H1 (cell line): ENCODE results near the gene DES. TPM values are rescaled to one million over a fixed set of nuclear protein-coding genes. Genes with fewer than 3 reads are reported as not detected.

Experiments
- CTCF ChIA-PET: fragments of 300-600 bp; sonication (Branson Sonifier 250); formaldehyde crosslinking; loops from one replicate; lab custom pipeline; 2021; ENCODE audit not compliant: partially characterized antibody; lab: Charles Lee
- POLR2A ChIA-PET: fragments of 300-600 bp; sonication (Branson Sonifier 250); formaldehyde crosslinking; loops from one replicate; lab custom pipeline; 2021; ENCODE audit warnings: inconsistent platforms; ENCODE audit not compliant: partially characterized antibody; lab: Charles Lee
- DNase-seq, 2 experiments: peaks; one replicate each; pipeline versions ENCODE4 v3.0.0 to v3.0.0-alpha.2; 2010 to 2022; ENCODE audit warnings: low spot score in 2 of 2, low read depth in 1 of 2, mixed read lengths in 1 of 2
- FAIRE-seq: peaks from 2 replicates; lab custom pipeline; 2011; peaks lifted over from hg19 to GRCh38; lab: Jason Lieb, UNC
- H2AFZ ChIP-seq: 2 replicates; pipeline ENCODE4 v1.8.1; 2012; ENCODE audit warnings: low read length, inconsistent platforms
- H2AK5ac ChIP-seq: 2 replicates; pipeline ENCODE4 v1.6.1; 2013; ENCODE audit warnings: low read depth, low read length
- H2BK120ac ChIP-seq: replicated peaks from 2 replicates; pipeline ENCODE3; 2013; ENCODE audit warnings: low read depth, low read length, inconsistent platforms
- H2BK12ac ChIP-seq: 2 replicates; pipeline ENCODE4 v1.6.1; 2013; ENCODE audit warnings: low read depth, low read length
- H2BK15ac ChIP-seq: 2 replicates; pipeline ENCODE4 v1.6.1; 2013; ENCODE audit warnings: low read length
- H2BK20ac ChIP-seq: 2 replicates; pipeline ENCODE4 v1.6.1; 2013; ENCODE audit warnings: low read length
- H2BK5ac ChIP-seq: 2 replicates; pipeline ENCODE4 v1.6.1; 2013; ENCODE audit warnings: low read depth, low read length
- H3K14ac ChIP-seq: 2 replicates; pipeline ENCODE4 v1.6.1; 2013; ENCODE audit warnings: inconsistent platforms; ENCODE audit not compliant: insufficient read length
- H3K18ac ChIP-seq: 2 replicates; pipeline ENCODE4 v1.6.1; 2013; ENCODE audit warnings: low read length; ENCODE audit errors: extremely low read depth
- H3K23ac ChIP-seq: 2 replicates; pipeline ENCODE4 v1.6.1; 2013; ENCODE audit warnings: inconsistent platforms; ENCODE audit not compliant: insufficient read length
- H3K23me2 ChIP-seq: 2 replicates; pipeline ENCODE4 v1.6.1; 2013; ENCODE audit warnings: low read depth, low read length
- H3K27ac ChIP-seq: 2 replicates; pipeline ENCODE4 v1.6.1; 2011; ENCODE audit warnings: low read depth, low read length, inconsistent platforms
- H3K27me3 ChIP-seq, 4 experiments: replicated peaks in 1 of 4; 1 replicate in 1 of 4; 2 replicates in 3 of 4; pipeline versions ENCODE4 v1.6.1 to v1.8.1; 2011 to 2013; ENCODE audit warnings: low read length in 3 of 4, mild to moderate bottlenecking in 3 of 4, inconsistent platforms in 2 of 4, mixed read lengths in 2 of 4, moderate library complexity in 1 of 4; ENCODE audit not compliant: control insufficient read depth in 3 of 4, insufficient read depth in 3 of 4; ENCODE audit errors: extremely low read depth in 1 of 4
- H3K36me3 ChIP-seq, 4 experiments: 2 replicates each; pipeline versions ENCODE4 v1.6.1 to v1.8.1; 2011 to 2013; ENCODE audit warnings: mild to moderate bottlenecking in 4 of 4, low read length in 3 of 4, moderate library complexity in 2 of 4, control low read depth in 1 of 4, inconsistent platforms in 1 of 4; ENCODE audit not compliant: insufficient read depth in 4 of 4, control insufficient read depth in 2 of 4
- H3K4ac ChIP-seq: replicated peaks from 2 replicates; pipeline ENCODE3; 2013; ENCODE audit warnings: low read length, low read depth, mixed read lengths, inconsistent platforms; ENCODE audit not compliant: insufficient read length
- H3K4me1 ChIP-seq, 4 experiments: replicated peaks in 1 of 4; 1 replicate in 1 of 4; 2 replicates in 3 of 4; pipeline versions ENCODE4 v1.6.1 to v1.8.1; 2011 to 2013; ENCODE audit warnings: low read length in 3 of 4, inconsistent platforms in 2 of 4, mixed read lengths in 1 of 4; ENCODE audit not compliant: insufficient read depth in 4 of 4, control insufficient read depth in 3 of 4
- H3K4me2 ChIP-seq, 2 experiments: 2 replicates each; pipeline versions ENCODE4 v1.6.1 to v1.8.1; 2011 to 2013; ENCODE audit warnings: low read depth in 2 of 2, low read length in 2 of 2, control low read depth in 1 of 2, inconsistent platforms in 1 of 2, mild to moderate bottlenecking in 1 of 2; ENCODE audit not compliant: insufficient read depth in 1 of 2
- H3K4me3 ChIP-seq, 4 experiments: fragments of 200-600, 300-600 bp in 1 of 4; sonication (generic), shearing (Covaris generic), sonication (Bioruptor Twin) in 1 of 4; 2 replicates each; pipeline versions ENCODE4 v1.5.1 to v1.8.1; 2011 to 2016; ENCODE audit warnings: low read length in 4 of 4, low read depth in 3 of 4, control low read depth in 2 of 4, inconsistent platforms in 2 of 4, mild to moderate bottlenecking in 2 of 4, mixed read lengths in 1 of 4, moderate library complexity in 1 of 4; ENCODE audit not compliant: insufficient read depth in 2 of 4; ENCODE audit errors: extremely low read depth in 1 of 4
- H3K56ac ChIP-seq: replicated peaks from 2 replicates; pipeline ENCODE3; 2013; ENCODE audit warnings: low read depth, mild to moderate bottlenecking, mixed read lengths, low read length, inconsistent platforms; ENCODE audit not compliant: insufficient read length
- H3K79me1 ChIP-seq: 2 replicates; pipeline ENCODE4 v1.6.1; 2013; ENCODE audit warnings: low read depth, low read length, control low read depth
- H3K79me2 ChIP-seq, 2 experiments: 2 replicates each; pipeline versions ENCODE4 v1.6.1 to v1.8.1; 2012 to 2013; ENCODE audit warnings: low read length in 2 of 2, mild to moderate bottlenecking in 2 of 2, inconsistent platforms in 1 of 2; ENCODE audit not compliant: insufficient read depth in 2 of 2, control insufficient read depth in 1 of 2
- H3K9ac ChIP-seq, 4 experiments: replicated peaks in 1 of 4; 1 replicate in 1 of 4; 2 replicates in 3 of 4; pipeline versions ENCODE4 v1.6.1 to v1.8.1; 2011 to 2013; ENCODE audit warnings: low read depth in 3 of 4, low read length in 3 of 4, control low read depth in 2 of 4, mild to moderate bottlenecking in 2 of 4, moderate library complexity in 2 of 4, inconsistent platforms in 1 of 4; ENCODE audit errors: extremely low read depth in 1 of 4
- H3K9me3 ChIP-seq, 2 experiments: 2 replicates each; pipeline versions ENCODE4 v1.6.1 to v1.8.1; 2012 to 2013; ENCODE audit warnings: mild to moderate bottlenecking in 2 of 2, moderate library complexity in 2 of 2, control low read depth in 1 of 2, inconsistent platforms in 1 of 2, low read depth in 1 of 2, low read length in 1 of 2, mixed read lengths in 1 of 2; ENCODE audit not compliant: insufficient read depth in 2 of 2
- H4K20me1 ChIP-seq, 2 experiments: replicated peaks in 1 of 2; 2 replicates each; pipeline versions ENCODE3 to v1.8.1; 2011 to 2013; ENCODE audit warnings: inconsistent platforms in 2 of 2, low read length in 2 of 2, mild to moderate bottlenecking in 1 of 2; ENCODE audit not compliant: insufficient read depth in 2 of 2, control insufficient read depth in 1 of 2
- H4K5ac ChIP-seq: 2 replicates; pipeline ENCODE4 v1.6.1; 2013; ENCODE audit warnings: low read length, low read depth, mixed read lengths, inconsistent platforms; ENCODE audit not compliant: insufficient read length
- H4K8ac ChIP-seq: 2 replicates; pipeline ENCODE4 v1.8.0; 2013; ENCODE audit warnings: mild to moderate bottlenecking, moderate library complexity, low read length, inconsistent platforms; ENCODE audit not compliant: insufficient read depth; ENCODE audit errors: extremely low read depth
- H4K91ac ChIP-seq: replicated peaks from 2 replicates; pipeline ENCODE3; 2013; ENCODE audit warnings: low read length, mixed read lengths, inconsistent platforms; ENCODE audit not compliant: insufficient read length
- BACH1 ChIP-seq: IDR thresholded peaks from 2 replicates; pipeline ENCODE4 v1.6.1; 2012; ENCODE audit warnings: low read length, improper control_type of control experiment
- BCL11A ChIP-seq, 2 experiments: IDR thresholded peaks; one replicate each; pipeline ENCODE4 v1.6.1; 2011; ENCODE audit warnings: low read depth in 2 of 2, low read length in 2 of 2, mild to moderate bottlenecking in 2 of 2
- GTF2F1 ChIP-seq: IDR thresholded peaks from 2 replicates; pipeline ENCODE4 v1.6.1; 2012; ENCODE audit warnings: low read depth, low read length, improper control_type of control experiment, borderline replicate concordance
- JUND ChIP-seq: IDR thresholded peaks from 2 replicates; pipeline ENCODE4 v1.6.1; 2011; ENCODE audit warnings: mild to moderate bottlenecking, improper control_type of control experiment, low read length
- KDM5A ChIP-seq: fragments of 200-600 bp; IDR thresholded peaks from 2 replicates; pipeline ENCODE4 v1.7.1; 2012; ENCODE audit warnings: mild to moderate bottlenecking, low read length, inconsistent platforms, mixed read lengths
- POU5F1 ChIP-seq: IDR thresholded peaks from 2 replicates; pipeline ENCODE4 v1.6.1; 2011; ENCODE audit warnings: low read depth, mild to moderate bottlenecking, low read length, moderate library complexity
- RBBP5 ChIP-seq: IDR thresholded peaks from 2 replicates; pipeline ENCODE4 v1.7.1; 2012; ENCODE audit warnings: low read depth, mild to moderate bottlenecking, inconsistent platforms, low read length, moderate library complexity, borderline replicate concordance
- RFX5 ChIP-seq: IDR thresholded peaks from 2 replicates; pipeline ENCODE4 v1.6.1; 2011; ENCODE audit warnings: low read depth, low read length, improper control_type of control experiment, borderline replicate concordance
- RNF2 ChIP-seq: fragments of 200-900, 300-1000 bp; sonication (generic); IDR thresholded peaks from 2 replicates; pipeline ENCODE4 v1.7.1; 2016; ENCODE audit warnings: borderline replicate concordance, low read depth, mild to moderate bottlenecking, antibody characterized with exemption, low read length; ENCODE audit not compliant: poor library complexity, severe bottlenecking; ENCODE audit errors: missing control alignments
- RXRA ChIP-seq: IDR thresholded peaks from 2 replicates; pipeline ENCODE4 v1.6.1; 2011; ENCODE audit warnings: low read depth, mild to moderate bottlenecking, low read length, moderate library complexity; ENCODE audit not compliant: insufficient read depth
- SIX5 ChIP-seq: IDR thresholded peaks from 2 replicates; pipeline ENCODE4 v1.6.1; 2011; ENCODE audit warnings: mild to moderate bottlenecking, low read depth, low read length
- TAF1 ChIP-seq: IDR thresholded peaks from 2 replicates; pipeline ENCODE4 v1.6.1; 2011; ENCODE audit warnings: mild to moderate bottlenecking, low read depth, low read length
- WGBS, 2 experiments: shearing (Covaris generic) in 1 of 2; methylation state at CpG; one replicate each; pipeline versions ENCODE4 v1.1.6 to v1.1.7; 2013 to 2015; ENCODE audit warnings: low lambda C conversion rate in 2 of 2, mixed read lengths in 2 of 2, inconsistent platforms in 1 of 2, low coverage in 1 of 2, missing lambda C conversion rate in 1 of 2; ENCODE audit not compliant: insufficient replicate concordance in 2 of 2, insufficient coverage in 1 of 2, insufficient read length in 1 of 2; ENCODE audit errors: extremely low coverage in 1 of 2, missing lambda C conversion rate in 1 of 2; 5-methylcytosine and 5-hydroxymethylcytosine counted together
- polyA plus RNA-seq, 7 experiments: library from polyadenylated mRNA; depleted of rRNA in 3 of 7; stranded (reverse) in 5 of 7; unstranded in 2 of 7; fragments of >200 nt in 5 of 7; fragments of 200-250 nt in 2 of 7; gene quantifications; 1 replicate in 5 of 7; 2 replicates in 1 of 7; 4 replicates in 1 of 7; pipeline versions ENCODE4 v1.2.1 to v1.2.3, GENCODE V29; 2011 to 2013; ENCODE audit warnings: missing spikeins in 2 of 7, mixed read lengths in 2 of 7
- total RNA-seq: library from RNA; stranded (reverse); fragmentation: NEBNext Ultra II Directional; extraction: Animal tissue kit (Norgen Biotek cat#: 25700); gene quantifications from 2 replicates; pipeline ENCODE4 v1.2.1, GENCODE V29; 2021

The DES gene
- total and polyA plus RNA-seq, 2 of the 8 experiments (the other 6 are each of a cell fraction or from before 2014, with no cell fraction given), result 1.8 to 4.3 TPM

DNA sequence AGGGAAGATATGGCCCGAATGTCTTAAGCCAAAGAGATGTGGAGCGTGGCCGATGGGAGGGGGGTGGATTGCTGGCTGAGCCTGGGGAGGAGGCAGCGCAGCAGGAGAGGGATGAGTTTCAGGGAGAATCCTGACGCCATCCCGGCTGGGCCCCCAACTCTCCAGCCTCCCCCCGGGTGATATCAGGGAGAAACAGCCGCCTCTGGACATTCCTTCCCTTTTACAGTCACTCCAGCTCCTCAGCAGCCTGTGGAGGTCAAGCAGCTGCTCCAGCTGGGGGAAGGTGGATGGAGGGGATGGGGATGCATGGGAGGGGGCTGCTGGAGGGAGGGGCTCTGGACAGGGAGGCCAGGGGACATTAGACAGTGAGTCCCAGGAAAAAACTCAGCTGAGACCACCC is 9.5 kb upstream of the DES start:
- no peak overlapping the region for H3K4me2 ChIP-seq
- ChIA-PET CTCF (interaction anchor here (0.7 to 13.0 kb wide), 14 partner anchors 8 to 133 kb away, joined by 3 to 407 read pairs (median 4); partner anchors contain the start of genes DES, DNPEP and SPEG), POLR2A (interaction anchor here (1.0 kb wide), 1 partner anchor 20 kb away, joined by 3 read pairs; no protein-coding TSS in a partner anchor)
- H3K23me2 ChIP-seq, result no peaks in the 10 kb centered on the region
- no peak overlapping the region for H3K56ac ChIP-seq
- no peak overlapping the region for H2BK20ac ChIP-seq
- WGBS, 2 experiments, result 80% methylated on average over 1 of the region's 8 CpGs; no CpG with 5 or more reads in 1 of the 2 experiments
- H2BK5ac ChIP-seq, result no peak overlapping the region
- H3K79me1 ChIP-seq, result no peaks in the 10 kb centered on the region
- H4K20me1 ChIP-seq, result no peaks in the 10 kb centered on the region
- H3K4me1 ChIP-seq, result peaks cover 0 to 9% (median 4%) of the 10 kb centered on the region in 4 experiments; a peak in 6 of 7 replicates
- no peak for DNase-seq
- no peak for FAIRE-seq
- TF ChIP-seq RXRA (no peak), RBBP5 (no peak), GTF2F1 (no peak), RFX5 (no peak), BACH1 (no peak), SIX5 (no peak), POU5F1 (no peak), TAF1 (no peak), KDM5A (no peak), JUND (no peak), BCL11A (IDR thresholded peaks at IDR 0.05; ENCODE audit: low read depth in 2 of 2, low read length in 2 of 2) (no peak), RNF2 (no peak)
- H4K8ac ChIP-seq, result no peak overlapping the region
- no peak overlapping the region for H2BK120ac ChIP-seq
- H3K4me3 ChIP-seq, result no peak overlapping the region
- H3K4ac ChIP-seq, result no peak overlapping the region
- no peaks in the 10 kb centered on the region for H3K36me3 ChIP-seq
- H2AK5ac ChIP-seq, result no peak overlapping the region
- no peak overlapping the region for H3K9ac ChIP-seq
- peaks cover 0 to 2% (median 0%) of the 10 kb centered on the region in 4 experiments; a peak in 1 of 7 replicates for H3K27me3 ChIP-seq
- H4K5ac ChIP-seq, result no peak overlapping the region
- no peaks in the 10 kb centered on the region for H3K9me3 ChIP-seq
- H3K23ac ChIP-seq, result no peak overlapping the region
- H3K18ac ChIP-seq, result no peak overlapping the region
- H2BK12ac ChIP-seq, result no peak overlapping the region
- no peaks in the 10 kb centered on the region for H3K79me2 ChIP-seq
- no peak overlapping the region for H3K27ac ChIP-seq
- no peak overlapping the region for H2AFZ ChIP-seq
- H2BK15ac ChIP-seq, result no peak overlapping the region
- H3K14ac ChIP-seq, result no peak overlapping the region
- H4K91ac ChIP-seq, result no peak overlapping the region
